GM23248 (cell line): ENCODE data around the gene EIF4E2.

ENCODE experiments used
- EZH2 ChIP-seq: fragments of 200-600 bp; sonication (generic); IDR thresholded peaks from 2 replicates; pipeline ENCODE4 v1.6.1; 2018; ENCODE audit warnings: antibody characterized with exemption, mild to moderate bottlenecking; ENCODE audit not compliant: insufficient read depth, poor library complexity, severe bottlenecking
- EZH2phosphoT487 ChIP-seq: fragments of 200-600 bp; sonication (generic); IDR thresholded peaks from 2 replicates; pipeline ENCODE4 v1.6.1; 2018; ENCODE audit warnings: antibody characterized with exemption, moderate library complexity, mild to moderate bottlenecking, low read depth; ENCODE audit not compliant: insufficient read depth

GRCh38 chr2:232562515-232563151 lies 12.1 kb downstream of the EIF4E2 start:
- TF ChIP-seq EZH2 (no peak), EZH2phosphoT487 (no peak)
